NCI-H2227 (cell line): ENCODE results near the gene POM121C.
"Not testable (repeated sequence)": the region's sequence is repeated elsewhere in the genome, so short reads cannot be mapped to it uniquely, and the experiment has no call there.

ENCODE experiments used
- DNase-seq: peaks from one replicate; lab custom pipeline; 2025; ENCODE audit not compliant: unreplicated experiment; lab: John Stamatoyannopoulos, UW

Gene POM121C

DNA sequence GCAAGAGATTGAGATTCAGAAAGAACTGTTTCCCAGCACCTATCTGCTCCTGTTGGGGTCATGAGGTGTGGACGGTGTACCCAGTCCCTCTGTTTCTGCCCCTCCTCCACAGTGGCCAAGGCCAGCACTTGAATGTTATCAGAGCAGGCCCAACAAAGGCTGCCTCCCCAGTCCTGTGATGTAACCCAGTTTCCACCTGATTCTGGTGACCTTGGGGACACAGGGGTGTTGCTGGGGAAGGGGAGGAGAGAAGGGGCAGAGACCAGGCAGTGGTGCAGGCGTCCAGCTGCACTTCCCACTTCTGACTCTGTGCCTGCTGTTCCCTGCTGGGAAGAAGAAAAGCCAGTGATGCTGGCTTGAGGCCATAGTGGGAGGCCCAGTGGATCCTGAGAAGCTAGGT is 88.2 kb downstream of the POM121C start:
- not testable (repeated sequence) for DNase-seq

- DNase-seq: not testable (repeated sequence)
Measured at GRCh38 chr7:75395329-75395728, 90.8 kb downstream of the POM121C start, which contains the start of gene TRIM73. Gene TRIM73, plus strand, starts transcription at chr7:75395629. Its CDS starts 3,305 bp downstream, at chr7:75398934.

DNA sequence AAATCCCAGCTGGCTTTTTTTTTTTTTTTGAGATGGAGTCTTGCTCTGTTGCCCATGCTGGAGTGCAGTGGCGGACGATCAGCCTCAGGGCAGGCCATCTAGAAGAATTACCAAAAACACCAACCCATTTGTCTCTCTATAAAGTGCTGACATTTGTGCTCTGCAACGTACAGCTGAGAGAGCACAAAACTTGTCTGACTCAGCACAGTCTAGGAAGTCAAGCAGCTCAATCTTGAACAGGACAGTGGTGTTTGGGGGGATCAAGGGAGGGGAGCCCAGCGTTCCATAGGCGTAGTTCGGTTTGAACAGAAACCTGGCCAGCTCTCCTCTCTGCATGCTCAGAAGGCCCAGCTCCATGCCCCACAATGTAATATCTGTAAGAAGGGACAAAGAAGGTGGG is 92.9 kb downstream of the POM121C start:
- DNase-seq: not testable (repeated sequence)

DNA sequence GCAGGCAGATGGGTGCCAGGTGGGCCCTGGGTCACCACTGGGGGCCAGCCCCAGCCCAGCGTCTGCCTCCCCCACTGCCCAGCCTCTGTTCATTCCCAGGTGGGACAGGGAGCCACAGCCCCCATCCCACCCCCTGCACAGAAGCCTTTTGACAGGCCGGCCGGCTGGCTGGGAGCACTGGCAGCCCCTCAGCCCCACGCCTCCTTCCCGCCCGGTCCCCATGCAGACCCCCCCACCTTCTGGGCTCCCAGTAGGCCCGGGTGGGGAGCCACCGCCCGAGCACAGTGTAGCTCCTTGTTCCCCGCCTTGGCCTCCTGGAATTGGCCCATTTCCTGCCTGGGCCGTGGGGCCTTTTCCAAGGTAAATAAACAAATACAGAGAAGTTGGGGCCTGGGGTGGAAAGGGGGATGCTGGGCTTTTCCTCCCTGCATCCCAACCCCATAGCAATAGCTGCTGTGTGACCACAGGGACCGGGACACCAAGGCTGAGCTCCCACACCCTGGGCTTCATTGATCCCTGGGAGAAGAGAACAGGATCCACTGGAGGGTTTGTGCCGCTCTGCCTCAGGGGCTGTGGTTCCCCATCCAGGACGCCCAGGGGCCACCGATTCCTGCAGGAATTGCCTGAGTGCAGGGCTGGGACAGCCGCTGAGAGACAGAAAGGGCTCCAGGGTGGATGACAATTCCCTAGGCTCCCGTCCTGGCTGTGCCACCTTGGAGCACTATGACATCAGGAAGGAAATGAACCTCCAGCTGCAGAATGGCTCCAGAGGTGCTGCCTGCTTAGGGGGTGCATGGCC is 111.4 kb downstream of the POM121C start:
- not testable (repeated sequence) for DNase-seq

DNA sequence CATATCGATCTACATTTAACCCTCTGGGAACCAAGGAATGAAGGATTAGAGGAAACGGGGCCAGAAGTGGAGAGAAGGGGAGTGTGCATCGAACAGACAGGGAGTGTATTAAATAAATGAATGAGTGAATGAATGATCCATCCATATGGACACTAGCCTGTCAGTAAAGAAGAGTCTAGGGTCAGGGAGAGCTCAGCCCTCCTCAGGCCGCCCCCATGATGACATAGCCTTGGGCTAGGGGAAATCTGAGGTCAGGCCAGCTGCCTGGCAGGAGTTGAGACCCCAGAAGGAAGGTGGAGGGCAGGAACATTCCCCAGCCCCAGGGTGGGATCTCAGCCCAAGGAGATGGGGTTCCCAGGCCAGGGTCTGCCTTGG is 112.0 kb downstream of the POM121C start:
- not testable (repeated sequence) for DNase-seq

DNA sequence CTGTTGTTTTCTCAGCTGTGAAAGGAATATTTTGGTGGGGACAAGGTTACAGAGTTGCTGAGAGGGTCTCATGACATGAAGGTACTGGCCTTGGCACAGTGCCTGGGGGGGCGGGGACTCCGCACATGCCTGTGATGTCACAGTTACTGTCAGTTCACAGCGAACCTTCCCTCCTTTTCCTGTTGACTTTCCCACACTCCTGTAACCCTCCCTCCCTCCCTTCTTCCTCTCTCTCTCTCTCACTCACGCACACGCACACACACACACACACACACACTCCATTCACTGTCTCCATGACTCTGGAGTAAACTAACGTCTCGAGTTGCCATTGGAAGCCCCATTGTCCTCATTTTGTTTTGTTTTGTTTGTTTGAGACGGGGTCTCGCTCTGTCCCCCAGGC is 118.8 kb downstream of the POM121C start:
- DNase-seq: not testable (repeated sequence)
